Right ventricle myocardium superior (tissue), 1 donor: ENCODE data around the gene SPSB4. TPM values are rescaled to one million over a fixed set of nuclear protein-coding genes. Genes with fewer than 3 reads are reported as not detected.

Experiments used
- ATAC-seq: fragments of 200-7000 bp; cut with Tn5 transposase; one replicate; pipeline ENCODE4 v1.9.1; 2020; ENCODE audit warnings: mild to moderate bottlenecking; ENCODE audit not compliant: poor library complexity
- DNase-seq: peaks from one replicate; pipeline ENCODE4 v3.0.0-alpha.2; 2020
- intact Hi-C: fragments of 100-400 bp; cut with DNase I; formaldehyde crosslinking; loops from one replicate; pipeline ENCODE4 v1.11.2; 2022
- total RNA-seq: library from RNA; stranded (reverse); fragmentation: NEBNext Ultra II Directional; extraction: Animal tissue kit (Norgen Biotek cat#: 25700); gene quantifications from one replicate; pipeline ENCODE4 v1.2.1, GENCODE V29; 2021
- donor health status: DM: no; HTN: yes; CAD: no; lungs with severe emphysema.

Gene SPSB4
- total RNA-seq, 1 donor from 2014 or later: 7.3 TPM

- DNase-seq (no peak), ATAC-seq (no peak)
- intact Hi-C loops: no loop called here
Observed at GRCh38 chr3:141126661-141127343, 75.7 kb downstream of the SPSB4 start.

- ATAC-seq (peak; percentile 46), DNase-seq (no peak)
Observed at GRCh38 chr3:141127344-141128125, 76.4 kb downstream of the SPSB4 start.

GRCh38 chr3:141128126-141128777, 77.1 kb downstream of the SPSB4 start:
- no peak for DNase-seq
- ATAC-seq: no peak
- intact Hi-C loops: no loop called here

More at GRCh38 chr3:141127344-141128125, 76.4 kb downstream of the SPSB4 start:
- intact Hi-C loops: no loop called here

- DNase-seq (no peak), ATAC-seq (no peak)
- intact Hi-C loops: no loop called here
Observed at GRCh38 chr3:141129049-141129448, 77.9 kb downstream of the SPSB4 start.

- ATAC-seq: peak; percentile 30
- DNase-seq: no peak
- intact Hi-C loops: no loop called here
Observed at GRCh38 chr3:141129541-141130011, 78.4 kb downstream of the SPSB4 start.

GRCh38 chr3:141143517-141143916, 92.4 kb downstream of the SPSB4 start:
- intact Hi-C loops: no loop called here
- DNase-seq (no peak), ATAC-seq (no peak)

GRCh38 chr3:141146979-141147470, 95.9 kb downstream of the SPSB4 start:
- no peak for ATAC-seq
- DNase-seq: no peak
- intact Hi-C loops: no loop called here

GRCh38 chr3:141147657-141148056, 96.5 kb downstream of the SPSB4 start:
- DNase-seq (no peak), ATAC-seq (no peak)
- intact Hi-C loops: no loop called here

- ATAC-seq (no peak), DNase-seq (no peak)
- intact Hi-C loops: no loop called here
Observed at GRCh38 chr3:141148169-141148568, 97.0 kb downstream of the SPSB4 start.

- DNase-seq (no peak), ATAC-seq (no peak)
- intact Hi-C loops: no loop called here
Observed at GRCh38 chr3:141148770-141149169, 97.6 kb downstream of the SPSB4 start.

- intact Hi-C loops: no loop called here
- DNase-seq (no peak), ATAC-seq (no peak)
Observed at GRCh38 chr3:141150081-141150830, 99.1 kb downstream of the SPSB4 start.

- DNase-seq (no peak), ATAC-seq (no peak)
- intact Hi-C loops: no loop called here
Observed at GRCh38 chr3:141150931-141151330, 99.8 kb downstream of the SPSB4 start.

GRCh38 chr3:141151439-141151838, 100.3 kb downstream of the SPSB4 start:
- ATAC-seq: peak; percentile 70
- DNase-seq: peak; percentile 54
- intact Hi-C loops: no loop called here

- intact Hi-C loops: no loop called here
- no peak for DNase-seq
- no peak for ATAC-seq
Observed at GRCh38 chr3:141152130-141152529, 101.0 kb downstream of the SPSB4 start.

- peak; percentile 76 for DNase-seq
- peak; percentile 87 for ATAC-seq
- intact Hi-C loops: no loop called here
Observed at GRCh38 chr3:141152801-141153678, 101.9 kb downstream of the SPSB4 start.

- ATAC-seq: no peak
- no peak for DNase-seq
- intact Hi-C loops: no loop called here
Observed at GRCh38 chr3:141153679-141153966, 102.5 kb downstream of the SPSB4 start.

- intact Hi-C loops: no loop called here
- ATAC-seq (peak; percentile 31), DNase-seq (no peak)
Observed at GRCh38 chr3:141164852-141165251, 113.7 kb downstream of the SPSB4 start.

GRCh38 chr3:141167681-141168080, 116.5 kb downstream of the SPSB4 start:
- DNase-seq (no peak), ATAC-seq (no peak)
- intact Hi-C loops: no loop called here
